HG03378 (cell line): ENCODE results near the gene DLEC1.

Source experiments
- ATAC-seq: cut with Tn5 transposase; IDR thresholded peaks from one replicate; pipeline ENCODE4 v1.9.1; 2021; ENCODE audit warnings: mild to moderate bottlenecking, moderate library complexity; ENCODE audit not compliant: unreplicated experiment

Gene DLEC1

GRCh38 chr3:38171622-38172021 lies 132.6 kb downstream of the DLEC1 start:
- ATAC-seq = no peak
